Loucy (cell line): ENCODE results near the gene TMED7.

Experiments used
- H2AFZ ChIP-seq: fragments of 200-600 bp; sonication (generic); 2 replicates; pipeline ENCODE4 v1.6.0; 2016; ENCODE audit warnings: antibody characterized with exemption, mild to moderate bottlenecking, low read length, moderate library complexity
- H3F3A ChIP-seq: fragments of 200-600 bp; 2 replicates; pipeline ENCODE4 v1.6.0; 2016; ENCODE audit warnings: antibody characterized with exemption, low read depth, mild to moderate bottlenecking
- H3K27me3 ChIP-seq: fragments of 200-600 bp; sonication (generic); 2 replicates; pipeline ENCODE4 v1.6.1; 2014; ENCODE audit warnings: low read length, mild to moderate bottlenecking; ENCODE audit not compliant: insufficient read depth, poor library complexity, severe bottlenecking
- H3K36me3 ChIP-seq: fragments of 200-600 bp; sonication (generic); 2 replicates; pipeline ENCODE4 v1.6.1; 2016; ENCODE audit warnings: low read length; ENCODE audit not compliant: insufficient read depth
- H3K4me1 ChIP-seq: fragments of 200-600 bp; sonication (generic); 2 replicates; pipeline ENCODE4 v1.5.1; 2014; ENCODE audit warnings: low read length, mild to moderate bottlenecking; ENCODE audit not compliant: insufficient read depth, poor library complexity, severe bottlenecking
- H3K4me2 ChIP-seq: fragments of 200-600 bp; sonication (generic); 2 replicates; pipeline ENCODE4 v1.6.0; 2014; ENCODE audit warnings: antibody characterized with exemption, low read length, low read depth, mild to moderate bottlenecking; ENCODE audit not compliant: poor library complexity, severe bottlenecking
- H3K4me3 ChIP-seq: fragments of 200-600 bp; sonication (generic); 2 replicates; pipeline ENCODE4 v1.5.1; 2014; ENCODE audit warnings: low read length, mild to moderate bottlenecking, mixed read lengths; ENCODE audit not compliant: poor library complexity, severe bottlenecking
- H3K79me2 ChIP-seq: fragments of 200-600 bp; sonication (generic); 2 replicates; pipeline ENCODE4 v1.6.1; 2014; ENCODE audit warnings: low read length; ENCODE audit not compliant: insufficient read depth
- H3K9ac ChIP-seq: fragments of 200-600 bp; sonication (generic); 2 replicates; pipeline ENCODE4 v1.6.0; 2014; ENCODE audit warnings: mild to moderate bottlenecking, low read depth, low read length, moderate library complexity; ENCODE audit not compliant: poor library complexity, severe bottlenecking
- H3K9me2 ChIP-seq: fragments of 200-600 bp; sonication (generic); replicated peaks from 2 replicates; pipeline ENCODE4 v1.6.1; 2016; ENCODE audit warnings: low read depth, low read length, mixed read lengths
- H3K9me3 ChIP-seq: fragments of 200-600 bp; sonication (generic); 2 replicates; pipeline ENCODE4 v1.6.1; 2014; ENCODE audit warnings: mild to moderate bottlenecking, antibody characterized with exemption, low read length, low read depth; ENCODE audit not compliant: insufficient read depth
- H4K20me1 ChIP-seq: fragments of 200-600 bp; sonication (generic); 2 replicates; pipeline ENCODE4 v1.6.0; 2014; ENCODE audit warnings: antibody characterized with exemption, low read length, mild to moderate bottlenecking; ENCODE audit not compliant: insufficient read depth, poor library complexity, severe bottlenecking
- EZH2phosphoT487 ChIP-seq: fragments of 200-600 bp; IDR thresholded peaks from 2 replicates; pipeline ENCODE4 v1.6.1; 2018; ENCODE audit warnings: antibody characterized with exemption, mild to moderate bottlenecking, moderate library complexity, borderline replicate concordance
- TF ChIP-seq, protein P1 (sequence below): fragments of 200-600 bp; sonication (generic); conservative IDR thresholded peaks from 2 replicates; pipeline ENCODE4 v1.5.1; 2014; ENCODE audit warnings: mild to moderate bottlenecking, antibody characterized with exemption, low read length

TMED7 gene

DNA sequence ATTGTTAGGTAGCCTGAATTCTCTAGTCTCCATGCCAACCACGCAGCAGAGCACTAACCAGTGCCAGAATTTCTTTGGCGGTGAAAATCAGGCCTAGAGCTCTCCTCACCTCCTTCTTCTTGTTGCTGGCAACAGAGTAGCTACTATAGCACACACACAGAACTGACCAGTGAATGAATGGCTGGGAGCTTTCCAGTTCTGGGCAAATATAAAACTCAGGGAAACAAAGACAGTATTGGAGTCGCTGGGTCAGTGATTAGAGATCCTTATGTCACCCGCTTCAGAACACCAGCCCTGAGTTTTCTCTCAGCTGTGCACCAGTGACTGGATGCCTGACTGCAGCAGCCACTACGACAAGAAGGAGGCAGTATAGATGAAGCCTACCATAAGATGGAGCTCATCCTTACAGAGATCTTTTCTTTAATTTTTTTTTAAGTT, 54.4 kb downstream of the TMED7 start:
- Histone ChIP-seq H3K4me1 (no peaks in the 10 kb centered on the region), H3K9me2 (no peaks in the 10 kb centered on the region), H3K27me3 (no peaks in the 10 kb centered on the region), H3K9me3 (no peaks in the 10 kb centered on the region), H2AFZ (no peak overlapping the region), H3K4me2 (no peak overlapping the region), H4K20me1 (no peaks in the 10 kb centered on the region), H3F3A (no peaks in the 10 kb centered on the region), H3K36me3 (no peaks in the 10 kb centered on the region), H3K9ac (no peak overlapping the region), H3K4me3 (no peak overlapping the region), H3K79me2 (no peaks in the 10 kb centered on the region)
- TF ChIP-seq EZH2phosphoT487 = no peak
- TF ChIP-seq, protein P1, sequence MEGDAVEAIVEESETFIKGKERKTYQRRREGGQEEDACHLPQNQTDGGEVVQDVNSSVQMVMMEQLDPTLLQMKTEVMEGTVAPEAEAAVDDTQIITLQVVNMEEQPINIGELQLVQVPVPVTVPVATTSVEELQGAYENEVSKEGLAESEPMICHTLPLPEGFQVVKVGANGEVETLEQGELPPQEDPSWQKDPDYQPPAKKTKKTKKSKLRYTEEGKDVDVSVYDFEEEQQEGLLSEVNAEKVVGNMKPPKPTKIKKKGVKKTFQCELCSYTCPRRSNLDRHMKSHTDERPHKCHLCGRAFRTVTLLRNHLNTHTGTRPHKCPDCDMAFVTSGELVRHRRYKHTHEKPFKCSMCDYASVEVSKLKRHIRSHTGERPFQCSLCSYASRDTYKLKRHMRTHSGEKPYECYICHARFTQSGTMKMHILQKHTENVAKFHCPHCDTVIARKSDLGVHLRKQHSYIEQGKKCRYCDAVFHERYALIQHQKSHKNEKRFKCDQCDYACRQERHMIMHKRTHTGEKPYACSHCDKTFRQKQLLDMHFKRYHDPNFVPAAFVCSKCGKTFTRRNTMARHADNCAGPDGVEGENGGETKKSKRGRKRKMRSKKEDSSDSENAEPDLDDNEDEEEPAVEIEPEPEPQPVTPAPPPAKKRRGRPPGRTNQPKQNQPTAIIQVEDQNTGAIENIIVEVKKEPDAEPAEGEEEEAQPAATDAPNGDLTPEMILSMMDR = no peak

DNA sequence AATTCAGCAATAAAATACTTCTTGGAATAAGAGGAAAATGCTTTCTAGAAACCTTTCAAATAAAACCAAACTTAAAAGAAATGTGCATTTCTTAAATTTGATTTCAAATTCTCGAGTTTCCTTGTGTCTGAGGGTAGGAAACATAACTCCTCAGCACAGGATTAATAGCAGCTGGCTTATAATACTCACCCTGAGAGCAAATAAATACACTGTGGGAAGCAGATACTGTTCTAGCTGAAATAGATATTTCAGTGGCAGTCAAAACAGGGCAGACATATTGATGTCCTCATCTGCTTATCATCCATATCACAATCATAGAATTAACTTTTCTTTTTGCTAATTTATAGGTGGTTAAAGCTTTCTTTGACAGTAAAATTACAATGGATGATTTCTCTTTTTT, 57.2 kb downstream of the TMED7 start:
- H3K9me2 ChIP-seq = no peaks in the 10 kb centered on the region
- no peaks in the 10 kb centered on the region for H3K9me3 ChIP-seq
- no peaks in the 10 kb centered on the region for H3K27me3 ChIP-seq
- no peak overlapping the region for H3K4me3 ChIP-seq
- no peak for TF ChIP-seq EZH2phosphoT487
- TF ChIP-seq, protein P1 = no peak
- H4K20me1 ChIP-seq = no peaks in the 10 kb centered on the region
- H2AFZ ChIP-seq = no peak overlapping the region
- H3K79me2 ChIP-seq = no peaks in the 10 kb centered on the region
- H3K36me3 ChIP-seq = no peaks in the 10 kb centered on the region
- no peaks in the 10 kb centered on the region for H3K4me1 ChIP-seq
- H3F3A ChIP-seq = no peaks in the 10 kb centered on the region
- H3K4me2 ChIP-seq = no peak overlapping the region
- no peak overlapping the region for H3K9ac ChIP-seq

DNA sequence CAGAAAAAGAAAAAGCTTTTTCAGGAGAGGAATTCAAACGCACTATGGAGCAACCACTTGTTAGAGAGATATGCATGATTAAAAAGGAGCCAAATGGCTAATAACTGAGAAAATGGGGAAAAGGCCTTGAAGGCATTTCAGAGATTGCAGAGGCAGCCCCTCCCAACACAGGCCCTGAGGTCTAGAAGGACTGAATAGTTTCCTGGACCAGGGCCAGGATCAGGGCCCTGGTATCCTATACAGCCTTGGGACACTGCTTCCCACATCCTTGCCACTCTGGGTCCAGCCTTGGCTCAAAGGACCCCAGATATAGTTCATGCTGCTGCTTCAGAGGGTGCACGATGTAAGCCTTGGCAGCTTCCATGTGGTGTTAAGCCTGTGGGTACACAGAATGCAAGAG, 60.6 kb downstream of the TMED7 start:
- Histone ChIP-seq H3K27me3 (no peaks in the 10 kb centered on the region), H3K4me2 (no peak overlapping the region), H3K79me2 (no peaks in the 10 kb centered on the region), H2AFZ (no peak overlapping the region), H3K36me3 (no peaks in the 10 kb centered on the region), H3K9ac (no peak overlapping the region), H4K20me1 (no peaks in the 10 kb centered on the region), H3F3A (no peaks in the 10 kb centered on the region), H3K4me3 (no peak overlapping the region), H3K9me2 (no peaks in the 10 kb centered on the region), H3K4me1 (no peaks in the 10 kb centered on the region), H3K9me3 (no peaks in the 10 kb centered on the region)
- no peak for TF ChIP-seq EZH2phosphoT487
- TF ChIP-seq, protein P1 = no peak
